Measurements from ENCODE around the gene CAPN5. TPM values are rescaled to one million over a fixed set of nuclear protein-coding genes. Genes with fewer than 3 reads are reported as not detected.

CAPN5 gene
- total and polyA plus RNA-seq, 10 of the 15 experiments (the other 5 are each of a cell fraction or from before 2014, with no cell fraction given) = 0.02 to 0.33 (median 0.07) TPM; not detected in 3

DNA sequence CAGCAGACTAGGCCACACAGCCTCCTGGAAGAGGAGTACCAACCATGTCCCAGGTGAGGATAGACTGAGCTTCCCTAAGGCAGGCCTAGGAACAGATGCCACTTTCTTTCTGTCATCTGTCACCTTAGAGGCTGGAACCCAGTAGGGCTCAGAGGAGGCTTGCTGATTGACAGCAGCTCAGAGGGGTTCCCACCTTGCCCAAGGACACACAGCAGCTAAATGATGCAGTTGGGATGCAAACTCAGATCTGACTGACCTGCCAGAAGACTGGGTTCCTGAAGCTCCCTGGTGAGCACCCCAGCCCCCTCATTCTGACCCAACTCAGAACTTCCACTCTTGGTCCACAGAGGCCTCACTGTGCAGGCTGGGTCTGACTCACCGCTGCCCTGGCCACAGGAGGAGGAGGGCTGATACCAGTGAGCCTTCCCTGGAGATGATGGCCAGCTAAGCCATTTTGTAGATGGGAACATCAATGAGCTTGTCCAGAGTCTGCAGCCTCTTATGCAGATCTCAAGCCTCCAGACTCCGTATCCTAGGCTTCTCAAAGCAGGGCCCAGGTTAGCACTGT lies 14.0 kb downstream of the CAPN5 start:
- ATAC-seq = no peak
- no peak overlapping the region for H3K9ac ChIP-seq (ENCODE audit: control insufficient read depth, insufficient read depth, low read length)
- H4K20me1 ChIP-seq (ENCODE audit: control insufficient read depth, insufficient read depth) = no peaks in the 10 kb centered on the region
- H2AFZ ChIP-seq (ENCODE audit: control insufficient read depth, low read depth, low read length) = no peak overlapping the region
- no peaks in the 10 kb centered on the region for H3K27me3 ChIP-seq (replicated peaks in 1 of 2; ENCODE audit: control insufficient read depth in 2 of 2, insufficient read depth in 2 of 2, low read length in 1 of 2)
- DNase-seq (ENCODE audit: low read depth, low spot score) = no peak
- no TSS peak for BruUV-seq (replicated peaks)
- WGBS (ENCODE audit: insufficient coverage, insufficient replicate concordance, low lambda C conversion rate, missing lambda C conversion rate) = 25% methylated on average over 2 of the region's 2 CpGs
- intact Hi-C loops (cut with micrococcal nuclease; ENCODE audit: unreplicated experiment) (no loop called here), in situ Hi-C loops (cut with MboI) (no loop called here)
- peaks cover 14% of the 10 kb centered on the region for H3K4me1 ChIP-seq (ENCODE audit: control insufficient read depth, insufficient read depth, low read length)
- no peaks in the 10 kb centered on the region for H3K79me2 ChIP-seq (ENCODE audit: control insufficient read depth, insufficient read depth, low read length)
- ChIA-PET CTCF (interaction anchor here (1.1 to 2.3 kb wide), 3 partner anchors 9 to 33 kb away, joined by 4 to 5 read pairs (median 4); partner anchors contain the start of gene CAPN5), POLR2A (no interaction called here), SMC1A (ENCODE audit: uncharacterized antibody, unreplicated experiment) (interaction anchor here (0.6 to 4.5 kb wide), 3 partner anchors 10 to 161 kb away, joined by 3 to 24 read pairs (median 3); no protein-coding TSS in a partner anchor), RAD21 (ENCODE audit: unreplicated experiment) (no interaction called here)
- no peak for FAIRE-seq
- no peak overlapping the region for H3K4me2 ChIP-seq (ENCODE audit: control insufficient read depth, insufficient read depth)
- TF ChIP-seq PML (IDR thresholded peaks at IDR 0.05; ENCODE audit: low read length) = no peak
- no peak for TF ChIP-seq KAT2A (conservative IDR thresholded peaks at IDR 0.05; ENCODE audit: control insufficient read depth, low read depth, low read length)
- no peak for TF ChIP-seq HDAC2 (IDR thresholded peaks at IDR 0.05)
- TF ChIP-seq NR2C2 (IDR thresholded peaks at IDR 0.05; ENCODE audit: borderline replicate concordance, control insufficient read depth, insufficient read length, low read depth) = no peak
- no peak for TF ChIP-seq ZNF274 (IDR thresholded peaks at IDR 0.05; ENCODE audit: insufficient read depth, insufficient read length)
- TF ChIP-seq EED (IDR thresholded peaks at IDR 0.05; ENCODE audit: low read depth) = no peak
- no peak for TF ChIP-seq STAT3 (IDR thresholded peaks at IDR 0.05; ENCODE audit: low read depth, low read length)
- no peak for TF ChIP-seq E2F4 (IDR thresholded peaks at IDR 0.05; ENCODE audit: low read depth, low read length)
- TF ChIP-seq SP1 (IDR thresholded peaks at IDR 0.05; ENCODE audit: low read depth, low read length) = no peak
- no peaks in the 10 kb centered on the region for H3K36me3 ChIP-seq (ENCODE audit: control insufficient read depth in 2 of 2, insufficient read depth in 2 of 2, low read length in 1 of 2)
- no peak overlapping the region for H3K4me3 ChIP-seq
- no peaks in the 10 kb centered on the region; the same call in 2 of the 3 replicates for H3K9me3 ChIP-seq (replicated peaks; ENCODE audit: control insufficient read depth, insufficient read depth, low read length)
- H3K27ac ChIP-seq (ENCODE audit: control insufficient read depth, insufficient read depth) = no peak overlapping the region
